Inflammatory macrophage treated with lipopolysaccharide for 4 hours (primary cell): ENCODE data around the gene HSPB9.
"Not testable (repeated sequence)": the region's sequence is repeated elsewhere in the genome, so short reads cannot be mapped to it uniquely, and the experiment has no call there.

Experiments
- DNase-seq: peaks from one replicate; pipeline ENCODE4 v3.0.0-alpha.2; 2020

Gene HSPB9

GRCh38 chr17:42120161-42120769, 2.3 kb upstream of the HSPB9 start:
- DNase-seq, result no peak

GRCh38 chr17:42120770-42121769, 1.5 kb upstream of the HSPB9 start, which contains the start of gene KAT2A:
Gene KAT2A, minus strand, starts transcription at chr17:42121367. Its CDS starts 63 bp downstream, at chr17:42121304.
- peak; percentile 83 for DNase-seq

GRCh38 chr17:42124256-42124655, 1.7 kb downstream of the HSPB9 start:
- no peak for DNase-seq

GRCh38 chr17:42125565-42125964, 3.0 kb downstream of the HSPB9 start:
- no peak for DNase-seq

- no peak for DNase-seq
These were observed 4.2 kb downstream of the HSPB9 start for GRCh38 chr17:42126836-42127235.

GRCh38 chr17:42127414-42127813, 4.8 kb downstream of the HSPB9 start:
- no peak for DNase-seq

GRCh38 chr17:42129109-42129837, 6.7 kb downstream of the HSPB9 start:
- peak; percentile 59 for DNase-seq

GRCh38 chr17:42130310-42130936, 7.8 kb downstream of the HSPB9 start:
- no peak for DNase-seq

GRCh38 chr17:42131232-42131631, 8.6 kb downstream of the HSPB9 start:
- DNase-seq, result no peak

GRCh38 chr17:42131981-42132432, 9.4 kb downstream of the HSPB9 start:
- DNase-seq, result peak; percentile 38

GRCh38 chr17:42132941-42133340, 10.3 kb downstream of the HSPB9 start:
- peak; percentile 87 for DNase-seq

GRCh38 chr17:42133461-42134041, 10.9 kb downstream of the HSPB9 start:
- DNase-seq, result no peak

GRCh38 chr17:42135151-42135550, 12.5 kb downstream of the HSPB9 start:
- no peak for DNase-seq

GRCh38 chr17:42135664-42136653, 13.4 kb downstream of the HSPB9 start:
- peak; percentile 86 for DNase-seq

- no peak for DNase-seq
These were observed 14.0 kb downstream of the HSPB9 start for GRCh38 chr17:42136654-42137051.

- DNase-seq, result no peak
These were observed 16.3 kb downstream of the HSPB9 start for GRCh38 chr17:42138749-42139492.

GRCh38 chr17:42140690-42141089, 18.1 kb downstream of the HSPB9 start:
- not testable (repeated sequence) for DNase-seq

GRCh38 chr17:42141382-42141781, 18.8 kb downstream of the HSPB9 start:
- peak; percentile 19 for DNase-seq

GRCh38 chr17:42142371-42142896, 19.8 kb downstream of the HSPB9 start:
- DNase-seq, result no peak

- DNase-seq, result not testable (repeated sequence)
These were observed 20.5 kb downstream of the HSPB9 start for GRCh38 chr17:42143138-42143537.
